ENCODE measurements around the gene PPDPF.

DNA sequence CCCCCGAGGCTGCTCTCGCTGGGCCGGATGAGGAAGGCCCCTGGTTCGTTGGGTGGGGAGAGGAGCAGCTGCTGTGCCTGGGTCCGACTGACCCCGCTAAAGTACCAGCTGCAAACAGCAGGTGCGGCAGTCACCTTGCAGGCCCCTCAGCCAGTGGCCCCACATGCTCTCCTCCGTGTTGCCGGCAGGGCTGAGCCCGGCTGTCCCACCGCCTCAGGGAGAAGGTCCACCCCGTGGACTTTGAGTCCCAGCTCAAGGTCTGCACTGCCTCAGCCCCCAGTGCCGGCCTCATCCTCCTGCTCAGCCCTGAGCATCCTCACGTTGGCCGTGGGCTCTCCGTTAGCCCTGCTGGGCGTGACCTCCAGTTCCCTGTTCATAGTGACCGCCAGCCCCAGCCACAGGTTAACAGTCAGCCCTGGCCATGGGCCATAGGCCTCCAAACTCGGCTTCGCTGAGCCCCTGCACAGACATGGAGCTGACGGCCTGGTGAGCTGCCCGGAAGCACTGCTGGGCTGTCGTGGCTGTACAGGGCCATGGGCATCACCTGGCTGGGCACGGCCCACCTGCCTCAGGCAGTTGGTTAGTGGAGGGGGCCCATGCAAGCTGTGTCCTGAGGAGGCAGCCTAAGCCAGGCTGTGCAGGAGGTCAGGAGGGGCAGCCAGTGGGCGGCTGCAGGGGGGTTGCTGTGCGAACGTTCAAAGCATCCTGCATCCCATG is 23.8 kb downstream of the PPDPF start:
- TF ChIP-seq, protein P1, sequence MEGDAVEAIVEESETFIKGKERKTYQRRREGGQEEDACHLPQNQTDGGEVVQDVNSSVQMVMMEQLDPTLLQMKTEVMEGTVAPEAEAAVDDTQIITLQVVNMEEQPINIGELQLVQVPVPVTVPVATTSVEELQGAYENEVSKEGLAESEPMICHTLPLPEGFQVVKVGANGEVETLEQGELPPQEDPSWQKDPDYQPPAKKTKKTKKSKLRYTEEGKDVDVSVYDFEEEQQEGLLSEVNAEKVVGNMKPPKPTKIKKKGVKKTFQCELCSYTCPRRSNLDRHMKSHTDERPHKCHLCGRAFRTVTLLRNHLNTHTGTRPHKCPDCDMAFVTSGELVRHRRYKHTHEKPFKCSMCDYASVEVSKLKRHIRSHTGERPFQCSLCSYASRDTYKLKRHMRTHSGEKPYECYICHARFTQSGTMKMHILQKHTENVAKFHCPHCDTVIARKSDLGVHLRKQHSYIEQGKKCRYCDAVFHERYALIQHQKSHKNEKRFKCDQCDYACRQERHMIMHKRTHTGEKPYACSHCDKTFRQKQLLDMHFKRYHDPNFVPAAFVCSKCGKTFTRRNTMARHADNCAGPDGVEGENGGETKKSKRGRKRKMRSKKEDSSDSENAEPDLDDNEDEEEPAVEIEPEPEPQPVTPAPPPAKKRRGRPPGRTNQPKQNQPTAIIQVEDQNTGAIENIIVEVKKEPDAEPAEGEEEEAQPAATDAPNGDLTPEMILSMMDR (IDR thresholded peaks at IDR 0.05; ENCODE audit: poor library complexity, severe bottlenecking), result no peak
- TF ChIP-seq RAD21 (conservative IDR thresholded peaks at IDR 0.05) (no peak), EZH2 (IDR thresholded peaks at IDR 0.05; ENCODE audit: borderline replicate concordance, insufficient read depth, low read length, poor library complexity, severe bottlenecking) (no peak), TAF1 (IDR thresholded peaks at IDR 0.05; ENCODE audit: low read depth) (no peak), EP300 (conservative IDR thresholded peaks at IDR 0.05; ENCODE audit: poor library complexity, severe bottlenecking) (no peak), MXI1 (conservative IDR thresholded peaks at IDR 0.05; ENCODE audit: poor library complexity, severe bottlenecking) (no peak), POLR2AphosphoS5 (IDR thresholded peaks at IDR 0.05) (no peak)
